GM10266 (cell line): ENCODE data around the gene MCC.

Experiments
- DNase-seq: peaks from one replicate; pipeline ENCODE4 v3.0.0; 2012; ENCODE audit errors: extremely low spot score
- TF ChIP-seq, protein P1 (sequence below): IDR thresholded peaks from 2 replicates; pipeline ENCODE4 v1.5.1; 2012; ENCODE audit warnings: mild to moderate bottlenecking, low read depth; ENCODE audit not compliant: control insufficient read depth, insufficient read depth; ENCODE audit errors: missing control alignments

Gene MCC

DNA sequence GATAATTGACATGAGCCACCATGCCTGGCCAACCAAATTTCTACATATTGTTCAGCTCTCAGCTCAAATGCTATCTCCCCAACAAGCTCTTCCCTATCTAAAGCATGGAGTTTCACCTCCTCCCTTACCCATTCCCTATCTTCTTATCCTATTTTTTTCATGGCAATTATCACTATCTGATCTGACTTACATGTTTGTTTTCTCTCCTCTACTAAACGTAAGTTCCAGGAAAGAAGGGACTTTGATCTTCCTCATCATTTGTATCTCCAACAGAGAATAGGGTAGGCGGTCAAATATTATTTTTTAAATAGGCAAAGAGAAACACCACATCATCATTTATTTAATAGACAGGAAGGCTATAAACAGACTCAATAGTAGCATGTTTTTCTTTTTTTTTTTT, 381.4 kb downstream of the MCC start:
- no peak for DNase-seq
- TF ChIP-seq, protein P1, sequence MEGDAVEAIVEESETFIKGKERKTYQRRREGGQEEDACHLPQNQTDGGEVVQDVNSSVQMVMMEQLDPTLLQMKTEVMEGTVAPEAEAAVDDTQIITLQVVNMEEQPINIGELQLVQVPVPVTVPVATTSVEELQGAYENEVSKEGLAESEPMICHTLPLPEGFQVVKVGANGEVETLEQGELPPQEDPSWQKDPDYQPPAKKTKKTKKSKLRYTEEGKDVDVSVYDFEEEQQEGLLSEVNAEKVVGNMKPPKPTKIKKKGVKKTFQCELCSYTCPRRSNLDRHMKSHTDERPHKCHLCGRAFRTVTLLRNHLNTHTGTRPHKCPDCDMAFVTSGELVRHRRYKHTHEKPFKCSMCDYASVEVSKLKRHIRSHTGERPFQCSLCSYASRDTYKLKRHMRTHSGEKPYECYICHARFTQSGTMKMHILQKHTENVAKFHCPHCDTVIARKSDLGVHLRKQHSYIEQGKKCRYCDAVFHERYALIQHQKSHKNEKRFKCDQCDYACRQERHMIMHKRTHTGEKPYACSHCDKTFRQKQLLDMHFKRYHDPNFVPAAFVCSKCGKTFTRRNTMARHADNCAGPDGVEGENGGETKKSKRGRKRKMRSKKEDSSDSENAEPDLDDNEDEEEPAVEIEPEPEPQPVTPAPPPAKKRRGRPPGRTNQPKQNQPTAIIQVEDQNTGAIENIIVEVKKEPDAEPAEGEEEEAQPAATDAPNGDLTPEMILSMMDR, result no peak

DNA sequence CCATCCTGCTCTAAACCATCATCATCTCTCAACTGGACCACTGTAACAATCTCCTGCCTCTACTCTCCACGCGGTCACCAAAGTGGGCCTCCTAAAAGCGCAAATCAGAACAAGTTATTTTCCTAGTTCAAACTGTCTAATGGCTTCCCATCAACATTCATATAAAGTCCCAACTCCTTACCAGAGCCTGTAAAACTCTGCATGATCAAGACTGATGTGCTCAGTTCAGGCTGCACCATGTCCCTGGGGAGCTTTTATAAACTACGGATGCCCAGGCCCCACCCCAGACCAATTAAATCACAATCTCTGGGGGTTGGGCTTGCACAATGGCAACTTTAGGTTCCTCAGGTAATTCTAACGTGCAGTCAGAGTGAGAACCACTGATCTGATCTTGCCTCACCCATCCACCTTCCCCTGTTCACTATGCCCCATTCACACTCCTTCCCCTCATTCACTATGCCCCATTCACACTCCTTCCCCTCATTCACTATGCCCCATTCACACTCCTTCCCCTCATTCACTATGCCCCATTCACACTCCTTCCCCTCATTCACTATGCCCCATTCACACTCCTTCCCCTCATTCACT, 382.5 kb downstream of the MCC start:
- no peak for DNase-seq
- TF ChIP-seq, protein P1, result no peak

DNA sequence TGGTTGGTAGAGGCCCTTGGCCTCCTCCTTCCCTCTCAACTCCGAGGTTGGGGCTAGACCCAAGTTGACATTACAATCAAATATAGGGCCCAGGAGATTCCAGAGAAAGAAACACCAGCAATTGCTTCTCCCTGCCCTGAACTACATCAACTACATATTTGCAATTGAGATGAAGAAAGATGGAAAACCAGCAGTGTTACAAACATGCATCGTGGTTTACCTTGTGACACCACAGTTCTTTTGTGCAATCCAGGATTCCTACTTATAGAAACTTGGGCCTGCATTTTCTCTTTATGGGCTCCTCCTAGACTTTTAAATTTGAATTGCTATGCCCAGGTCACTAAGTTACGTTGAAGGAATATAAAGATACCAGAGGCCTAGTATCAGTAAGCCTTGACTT, 384.9 kb downstream of the MCC start:
- TF ChIP-seq, protein P1, result no peak
- DNase-seq, result no peak

DNA sequence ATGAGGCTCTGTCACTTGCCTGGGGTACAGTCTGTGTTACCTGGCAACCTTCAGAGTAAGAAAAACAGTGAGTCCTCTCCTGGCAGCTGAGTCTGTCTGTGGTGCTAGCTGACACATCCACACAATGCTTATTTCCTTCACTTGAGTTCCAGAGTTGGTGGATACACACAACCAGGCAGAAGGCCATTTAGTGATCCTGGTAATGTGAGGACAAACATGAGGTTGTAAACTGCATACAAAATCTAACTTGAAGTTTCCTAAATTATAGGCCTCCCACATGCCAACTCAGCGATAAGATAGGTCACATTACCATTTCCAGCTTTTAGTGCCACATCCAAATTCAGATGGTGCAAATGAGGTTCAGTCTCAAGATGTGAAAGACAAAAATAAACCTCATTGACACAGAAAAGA, 386.1 kb downstream of the MCC start:
- TF ChIP-seq, protein P1, result no peak
- no peak for DNase-seq

DNA sequence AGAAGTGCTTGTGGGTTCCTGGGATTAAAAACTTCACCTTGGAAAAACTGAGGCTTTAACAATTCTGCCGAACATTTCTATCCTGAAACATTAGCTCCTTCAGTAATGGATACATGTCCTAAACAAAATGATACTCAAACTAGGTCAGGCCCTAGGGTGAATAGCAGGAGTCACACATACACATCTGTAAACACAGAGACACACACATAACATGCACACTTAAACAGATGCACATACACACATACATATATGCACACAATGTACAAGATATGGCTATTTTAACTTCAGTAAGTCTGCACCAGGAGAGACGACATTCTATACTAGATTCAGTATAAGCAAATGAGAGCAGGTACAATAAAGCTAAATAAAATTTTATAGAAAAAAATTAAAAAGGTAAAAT, 387.3 kb downstream of the MCC start:
- DNase-seq, result no peak
- TF ChIP-seq, protein P1, result no peak

DNA sequence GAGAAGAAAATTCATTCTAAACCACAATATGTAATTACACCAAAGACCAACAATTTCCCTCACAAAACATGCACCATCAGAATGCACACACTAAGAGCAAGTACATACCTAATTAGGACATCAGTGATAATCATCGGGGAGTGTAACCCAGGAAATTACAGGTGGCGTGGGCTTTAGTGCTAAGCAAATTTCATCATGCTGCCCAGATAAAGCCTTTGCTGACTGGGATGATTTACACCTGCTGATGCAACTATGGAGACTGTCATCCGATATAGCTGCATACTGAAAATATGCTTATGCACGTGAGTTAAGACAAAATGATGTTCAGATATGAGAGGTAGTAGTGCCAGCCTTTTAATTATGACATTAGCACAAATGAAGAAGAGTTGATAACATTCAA, 388.4 kb downstream of the MCC start:
- TF ChIP-seq, protein P1, result no peak
- no peak for DNase-seq

DNA sequence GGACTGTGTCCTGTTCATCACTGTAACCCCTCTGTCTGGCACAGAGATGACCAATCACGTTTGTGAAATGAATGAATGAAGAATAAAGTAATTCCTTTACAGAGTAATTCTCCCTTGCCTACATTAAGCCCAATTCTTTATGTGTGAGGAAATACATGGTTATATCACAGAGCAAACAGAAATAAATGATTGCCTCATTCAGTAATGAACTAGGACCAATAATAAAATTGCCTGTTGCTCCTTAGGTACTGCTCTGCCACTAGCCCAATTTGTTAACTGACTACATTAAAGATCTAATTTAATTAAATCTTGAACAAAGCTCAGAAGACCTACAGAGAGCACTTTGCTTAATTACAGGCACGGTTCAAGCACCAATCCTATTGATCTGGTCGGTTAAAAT, 389.9 kb downstream of the MCC start:
- TF ChIP-seq, protein P1, result no peak
- DNase-seq, result no peak
